Aorta (tissue), 5 donors: ENCODE measurements around the gene NEDD8. TPM values are rescaled to one million over a fixed set of nuclear protein-coding genes. Genes with fewer than 3 reads are reported as not detected.

ENCODE experiments used
- ATAC-seq: fragments of 200-7000 bp; cut with Tn5 transposase; one replicate; pipeline ENCODE4 v1.9.1; 2022; ENCODE audit warnings: moderate library complexity; ENCODE audit not compliant: low FRiP score
- DNase-seq, 2 donors: peaks; one replicate each; pipeline ENCODE4 v3.0.0-alpha.2; 2020
- H3K27ac ChIP-seq, 2 donors: one replicate each; pipeline ENCODE4 v1.5.1; 2013; ENCODE audit warnings: low read length in 2 of 2, mild to moderate bottlenecking in 2 of 2, moderate library complexity in 2 of 2, control low read depth in 1 of 2, inconsistent platforms in 1 of 2, low read depth in 1 of 2
- H3K27me3 ChIP-seq, 2 donors: one replicate each; pipeline ENCODE4 v1.6.1; 2013; ENCODE audit warnings: control low read depth in 1 of 2, low read length in 1 of 2, mild to moderate bottlenecking in 1 of 2, moderate library complexity in 1 of 2; ENCODE audit not compliant: insufficient read depth in 2 of 2, control insufficient read depth in 1 of 2
- H3K36me3 ChIP-seq, 2 donors: one replicate each; pipeline ENCODE4 v1.6.1; 2013; ENCODE audit warnings: control low read depth in 1 of 2, low read length in 1 of 2, mild to moderate bottlenecking in 1 of 2; ENCODE audit not compliant: insufficient read depth in 2 of 2, control insufficient read depth in 1 of 2
- H3K4me1 ChIP-seq, 2 donors: one replicate each; pipeline ENCODE4 v1.6.1; 2013; ENCODE audit warnings: low read length in 2 of 2, control low read depth in 1 of 2, mild to moderate bottlenecking in 1 of 2, moderate library complexity in 1 of 2; ENCODE audit not compliant: insufficient read depth in 2 of 2, control insufficient read depth in 1 of 2
- H3K4me3 ChIP-seq, 2 donors: one replicate each; pipeline ENCODE4 v1.5.1; 2013; ENCODE audit warnings: low read length in 2 of 2, control low read depth in 1 of 2, mild to moderate bottlenecking in 1 of 2
- H3K9me3 ChIP-seq: one replicate; pipeline ENCODE4 v1.6.1; 2013; ENCODE audit warnings: mild to moderate bottlenecking, low read length; ENCODE audit not compliant: control insufficient read depth
- WGBS, 2 donors: extraction: QIAGEN DNeasy Blood & Tissue Kit; methylation state at CpG; one replicate each; pipeline ENCODE4 v1.1.7; 2013; 5-methylcytosine and 5-hydroxymethylcytosine counted together
- intact Hi-C, 2 donors: fragments of 100-400 bp; cut with DNase I; formaldehyde crosslinking; loops; one replicate each; pipeline versions ENCODE4 v1.14.2 to v1.15.0; 2022
- long read RNA-seq, 2 donors: library from polyadenylated mRNA; unstranded; transcript quantifications; one replicate each; pipeline ENCODE4 v2.0.0, GENCODE V29; 2020 to 2021
- polyA plus RNA-seq, 2 donors: library from polyadenylated mRNA; stranded (reverse); fragments of 200-250 nt; gene quantifications; one replicate each; pipeline ENCODE4 v1.2.3, GENCODE V29; 2013
- total RNA-seq, 2 donors: library from RNA; stranded (reverse); fragmentation: NEBNext Ultra II Directional; extraction: Animal tissue kit (Norgen Biotek cat#: 25700); gene quantifications; one replicate each; pipeline ENCODE4 v1.2.1, GENCODE V29; 2021
- donor health status: healthy with polysubstance abuse.
- donor health status: Bipolar disorder and iron deficiency.
- donor health status: DM: no; HTN: no; CAD: no.
- donor health status: DM: no; HTN: no; CAD: no.
- donor health status: DM: yes; HTN: yes; CAD: no.

The NEDD8 gene
- total RNA-seq (100 to 1,000 TPM; 122 to 123 TPM), polyA plus RNA-seq (100 to 1,000 TPM; 222 to 345 TPM)
- long read RNA-seq, donor 1, transcript NEDD8-201 (4 exons, 708 nt): major isoform, 14 of 18 reads
- long read RNA-seq, donor 1, partial matches to known transcripts: 2 of 18 reads
- long read RNA-seq, donor 1, other reads (novel, unspliced or antisense): 0 of 18 reads
- long read RNA-seq, donor 2, transcript NEDD8-201 (4 exons, 708 nt): major isoform, 15 of 17 reads
- long read RNA-seq, donor 2, partial matches to known transcripts: 1 of 17 reads
- long read RNA-seq, donor 2, other reads (novel, unspliced or antisense): 0 of 17 reads

DNA sequence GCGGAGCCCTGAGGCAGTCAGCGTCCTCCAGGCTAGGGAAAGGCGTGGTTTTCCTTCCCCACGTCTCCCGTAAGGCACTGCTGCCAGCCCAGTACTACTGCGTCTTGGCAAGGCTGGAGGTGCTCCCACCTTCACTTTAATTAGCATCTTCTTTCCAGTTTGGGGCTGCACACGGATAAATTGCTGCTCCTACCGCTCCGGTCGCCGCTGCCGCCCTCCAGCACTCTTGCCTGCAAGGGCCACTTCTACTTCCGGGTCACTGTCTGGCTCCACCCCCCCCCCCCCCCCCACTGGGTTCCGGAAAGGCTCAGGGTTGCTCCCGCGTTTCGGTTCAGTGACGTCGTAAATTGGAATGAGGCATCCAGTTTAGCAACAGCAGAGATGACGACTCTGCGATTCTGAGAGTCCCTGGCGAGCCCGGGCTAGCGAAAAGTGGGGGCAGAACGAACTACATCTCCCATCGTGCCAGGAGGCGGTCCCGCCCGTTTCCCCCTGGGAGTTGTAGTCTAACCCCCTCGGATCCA lies at the start of gene NEDD8:
Gene NEDD8, minus strand, starts transcription at position 247 of the 524 bp plus-strand sequence. Its CDS starts 100 bp downstream, at position 147.
- intact Hi-C loops: loop anchor here (1.0 to 5.0 kb wide), 2 partner anchors 35 to 37 kb away; partner anchors contain the start of gene TM9SF1 (in 2 of the 2)
- Histone ChIP-seq H3K27me3 (no peaks in the 10 kb centered on the region), H3K4me3 (peak within 1 kb of the TSS; percentile 60 to 61), H3K36me3 (peaks cover 0 to under 1% of the 10 kb centered on the region in 2 donors), H3K4me1 (peaks cover 0 to 3% of the 10 kb centered on the region in 2 donors), H3K27ac (peak within 1 kb of the TSS in 1 of 2 donors; percentile 93), H3K9me3 (no peaks in the 10 kb centered on the region)
- ATAC-seq (peak; percentile 93), DNase-seq (peak; percentile 97)
- WGBS, 2 donors: 0% methylated on average over 30 of the region's 30 CpGs

DNA sequence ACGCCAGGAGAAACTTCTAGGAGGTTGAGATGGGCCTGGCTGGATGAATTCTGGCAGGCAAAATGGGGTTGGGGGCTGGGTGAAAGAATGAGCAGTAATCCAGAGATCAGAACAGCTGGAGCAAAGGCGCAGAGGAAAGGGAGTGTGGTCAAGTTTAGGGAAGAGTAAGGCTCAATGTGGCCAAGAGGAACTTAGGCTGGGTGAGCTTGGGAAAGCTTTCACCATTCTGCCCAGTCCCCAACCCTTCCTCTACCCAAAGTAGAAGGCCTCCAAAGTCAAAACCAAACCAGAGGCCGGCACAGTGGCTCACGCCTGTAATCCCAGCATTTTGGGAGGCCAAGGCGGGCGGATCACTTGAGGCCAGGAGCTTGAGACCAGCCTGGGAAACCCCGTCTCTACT lies 49.5 kb upstream of the NEDD8 start:
- DNase-seq (no peak), ATAC-seq (no peak)
- Histone ChIP-seq H3K27ac (no peak overlapping the region), H3K27me3 (no peaks in the 10 kb centered on the region), H3K4me1 (no peaks in the 10 kb centered on the region), H3K9me3 (no peaks in the 10 kb centered on the region), H3K4me3 (no peak overlapping the region), H3K36me3 (no peaks in the 10 kb centered on the region)
- intact Hi-C loops: no loop called here
- 88 to 90% methylated on average over 7 of the region's 7 CpGs for WGBS, 2 donors

GRCh38 chr14:24280797-24281460 lies 48.8 kb upstream of the NEDD8 start:
- no peak for ATAC-seq
- DNase-seq: no peak
- no peaks in the 10 kb centered on the region for H3K4me1 ChIP-seq

GRCh38 chr14:24279301-24280186 lies 47.4 kb upstream of the NEDD8 start:
- 71 to 76% methylated on average over 11 of the region's 11 CpGs for WGBS, 2 donors
- intact Hi-C loops: no loop called here
- H3K36me3 ChIP-seq: no peaks in the 10 kb centered on the region
- no peaks in the 10 kb centered on the region for H3K4me1 ChIP-seq
- H3K9me3 ChIP-seq: no peaks in the 10 kb centered on the region
- no peak for ATAC-seq
- no peaks in the 10 kb centered on the region for H3K27me3 ChIP-seq
- H3K27ac ChIP-seq: no peak overlapping the region
- no peak for DNase-seq
- H3K4me3 ChIP-seq: no peak overlapping the region

More at GRCh38 chr14:24280797-24281460, 48.8 kb upstream of the NEDD8 start:
- Histone ChIP-seq H3K36me3 (no peaks in the 10 kb centered on the region), H3K27ac (no peak overlapping the region), H3K27me3 (no peaks in the 10 kb centered on the region), H3K4me3 (no peak overlapping the region), H3K9me3 (no peaks in the 10 kb centered on the region)
- WGBS, 2 donors: 87 to 89% methylated on average over 6 of the region's 6 CpGs
- intact Hi-C loops: no loop called here

GRCh38 chr14:24278424-24278823 lies 46.3 kb upstream of the NEDD8 start:
- intact Hi-C loops: no loop called here
- DNase-seq (no peak), ATAC-seq (no peak)
- no peak overlapping the region for H3K4me3 ChIP-seq
- no peaks in the 10 kb centered on the region for H3K27me3 ChIP-seq
- 93 to 95% methylated on average over 5 of the region's 5 CpGs for WGBS, 2 donors
- no peaks in the 10 kb centered on the region for H3K4me1 ChIP-seq
- no peaks in the 10 kb centered on the region for H3K9me3 ChIP-seq
- H3K27ac ChIP-seq: no peak overlapping the region
- H3K36me3 ChIP-seq: no peaks in the 10 kb centered on the region

GRCh38 chr14:24277606-24278321 lies 45.6 kb upstream of the NEDD8 start:
- no peaks in the 10 kb centered on the region for H3K9me3 ChIP-seq
- no peak overlapping the region for H3K27ac ChIP-seq
- ATAC-seq (peak; percentile 47), DNase-seq (peak in 1 of 2 donors; percentile 62)
- H3K36me3 ChIP-seq: no peaks in the 10 kb centered on the region
- no peak overlapping the region for H3K4me3 ChIP-seq
- intact Hi-C loops: no loop called here
- H3K27me3 ChIP-seq: no peaks in the 10 kb centered on the region
- 86 to 87% methylated on average over 11 of the region's 11 CpGs for WGBS, 2 donors
- H3K4me1 ChIP-seq: no peaks in the 10 kb centered on the region

DNA sequence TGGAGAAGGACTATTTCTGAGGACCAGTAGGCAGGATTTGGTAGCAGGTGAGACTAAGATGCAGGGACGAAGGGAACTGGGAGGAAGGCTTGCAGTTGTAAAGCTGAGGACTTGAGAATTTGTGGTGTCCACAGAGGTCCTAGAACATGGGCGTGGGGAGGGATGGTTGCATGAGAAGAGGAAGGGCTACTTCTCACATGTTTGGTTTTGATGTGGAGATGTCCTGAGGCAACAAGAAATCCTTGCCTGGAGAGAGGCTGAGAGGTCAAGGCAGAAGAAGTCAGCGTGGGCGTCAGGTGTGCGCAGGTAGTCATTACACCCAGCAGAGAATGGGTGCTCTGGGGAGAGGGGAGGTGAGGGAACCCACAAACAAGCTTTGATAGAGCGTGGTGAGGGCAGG lies 44.9 kb upstream of the NEDD8 start:
- no peaks in the 10 kb centered on the region for H3K36me3 ChIP-seq
- H3K9me3 ChIP-seq: no peaks in the 10 kb centered on the region
- peak in 1 of 2 donors; percentile 39 for DNase-seq
- no peaks in the 10 kb centered on the region for H3K4me1 ChIP-seq
- H3K4me3 ChIP-seq: no peak overlapping the region
- no peak for ATAC-seq
- no peak overlapping the region for H3K27ac ChIP-seq
- intact Hi-C loops: no loop called here
- H3K27me3 ChIP-seq: no peaks in the 10 kb centered on the region
- WGBS, 2 donors: 91 to 96% methylated on average over 6 of the region's 6 CpGs

DNA sequence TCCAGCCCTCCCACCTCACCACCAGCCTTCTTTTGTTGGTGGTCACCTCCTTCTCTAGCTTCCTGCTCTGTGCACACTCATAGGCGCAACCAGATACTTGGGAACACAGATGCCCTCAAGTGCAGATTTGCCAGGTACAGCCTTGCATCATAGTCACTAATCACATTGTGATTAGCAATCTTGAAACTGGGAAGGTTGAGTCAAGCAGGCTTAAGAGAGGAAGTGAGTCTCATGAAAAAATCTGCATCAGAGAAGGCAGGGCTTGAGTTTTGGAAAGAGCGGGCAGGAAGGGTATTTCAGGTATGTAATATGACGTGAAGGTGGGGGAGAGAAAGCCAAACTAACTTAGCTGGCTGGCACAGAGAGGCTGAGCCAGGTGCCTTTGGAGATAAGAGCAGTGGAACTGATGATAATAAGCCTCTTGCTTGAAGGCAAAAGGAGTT lies 42.0 kb upstream of the NEDD8 start:
- 88 to 89% methylated on average over 3 of the region's 3 CpGs for WGBS, 2 donors
- no peaks in the 10 kb centered on the region for H3K4me1 ChIP-seq
- H3K36me3 ChIP-seq: no peaks in the 10 kb centered on the region
- H3K27ac ChIP-seq: no peak overlapping the region
- no peak overlapping the region for H3K4me3 ChIP-seq
- ATAC-seq (no peak), DNase-seq (no peak)
- no peaks in the 10 kb centered on the region for H3K27me3 ChIP-seq
- intact Hi-C loops: no loop called here
- no peaks in the 10 kb centered on the region for H3K9me3 ChIP-seq
